ENCODE measurements around the gene RNF180.

GRCh38 chr5:64149857-64150521, 15.7 kb upstream of the RNF180 start:
- TF ChIP-seq, protein P1, sequence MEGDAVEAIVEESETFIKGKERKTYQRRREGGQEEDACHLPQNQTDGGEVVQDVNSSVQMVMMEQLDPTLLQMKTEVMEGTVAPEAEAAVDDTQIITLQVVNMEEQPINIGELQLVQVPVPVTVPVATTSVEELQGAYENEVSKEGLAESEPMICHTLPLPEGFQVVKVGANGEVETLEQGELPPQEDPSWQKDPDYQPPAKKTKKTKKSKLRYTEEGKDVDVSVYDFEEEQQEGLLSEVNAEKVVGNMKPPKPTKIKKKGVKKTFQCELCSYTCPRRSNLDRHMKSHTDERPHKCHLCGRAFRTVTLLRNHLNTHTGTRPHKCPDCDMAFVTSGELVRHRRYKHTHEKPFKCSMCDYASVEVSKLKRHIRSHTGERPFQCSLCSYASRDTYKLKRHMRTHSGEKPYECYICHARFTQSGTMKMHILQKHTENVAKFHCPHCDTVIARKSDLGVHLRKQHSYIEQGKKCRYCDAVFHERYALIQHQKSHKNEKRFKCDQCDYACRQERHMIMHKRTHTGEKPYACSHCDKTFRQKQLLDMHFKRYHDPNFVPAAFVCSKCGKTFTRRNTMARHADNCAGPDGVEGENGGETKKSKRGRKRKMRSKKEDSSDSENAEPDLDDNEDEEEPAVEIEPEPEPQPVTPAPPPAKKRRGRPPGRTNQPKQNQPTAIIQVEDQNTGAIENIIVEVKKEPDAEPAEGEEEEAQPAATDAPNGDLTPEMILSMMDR (IDR thresholded peaks at IDR 0.05): no peak
- TF ChIP-seq EZH2 (IDR thresholded peaks at IDR 0.05; ENCODE audit: borderline replicate concordance, insufficient read depth, low read depth, low read length, poor library complexity, severe bottlenecking): no peak
